Stimulated activated CD4-positive, alpha-beta T cell treated with anti-CD3 and anti-CD28 coated beads, Interleukin-12 subunit alpha, Interleukin-12 subunit beta, amount 100 ng/mL, for 48 hours (primary cell): ENCODE data around the gene FSTL4.
"Not testable (repeated sequence)": the region's sequence is repeated elsewhere in the genome, so short reads cannot be mapped to it uniquely, and the experiment has no call there.

Source experiments
- DNase-seq, 3 donors: peaks; one replicate each; pipeline ENCODE4 v3.0.0-alpha.2; 2020; ENCODE audit warnings: low read depth in 2 of 3, low spot score in 1 of 3

FSTL4 gene

DNA sequence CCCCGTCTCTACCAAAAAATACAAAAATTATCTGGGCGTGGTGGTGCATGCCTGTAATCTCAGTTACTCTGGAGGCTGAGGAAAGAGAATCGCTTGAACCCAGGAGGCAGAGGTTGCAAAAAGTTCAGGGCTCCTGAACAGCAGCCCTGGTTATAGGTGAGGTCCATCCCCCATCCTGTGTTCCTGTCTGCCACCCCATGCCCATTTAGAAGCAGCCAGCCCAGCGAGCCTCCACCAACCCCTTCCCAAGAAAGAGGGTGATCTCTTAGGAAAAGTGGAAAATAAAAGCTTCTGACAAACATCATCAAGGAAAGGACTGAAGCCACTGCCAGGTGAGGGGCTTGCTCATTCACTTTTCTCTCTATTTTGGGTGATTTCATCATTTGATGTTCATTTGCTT is 55.8 kb downstream of the FSTL4 start:
- DNase-seq: no peak

DNA sequence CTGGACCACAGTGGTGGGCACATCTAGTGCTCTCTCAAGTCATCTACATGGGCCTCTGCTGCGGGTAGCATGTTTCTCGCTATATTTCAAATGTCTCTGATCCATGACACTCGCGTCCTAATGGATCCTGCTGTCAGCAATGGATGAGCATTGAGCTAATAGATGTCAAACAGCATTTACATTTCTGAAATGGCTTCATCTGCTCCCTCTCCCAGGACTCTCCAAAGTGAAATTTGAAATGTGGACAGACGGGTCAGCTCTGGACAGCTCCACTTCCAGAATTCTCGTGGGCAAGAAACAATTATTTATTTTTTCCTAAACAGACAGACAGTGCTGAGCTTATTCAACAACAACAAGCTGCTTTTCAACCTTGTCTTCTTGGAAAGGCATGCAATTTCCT is 58.1 kb downstream of the FSTL4 start:
- DNase-seq: no peak

- DNase-seq: peak; percentile 28 to 37 (median 37)
Measured at GRCh38 chr5:133552925-133553525, 59.3 kb downstream of the FSTL4 start.

- no peak for DNase-seq
Measured at GRCh38 chr5:133546500-133546899, 65.8 kb downstream of the FSTL4 start.

GRCh38 chr5:133544346-133544745 is 68.0 kb downstream of the FSTL4 start:
- no peak for DNase-seq

GRCh38 chr5:133539818-133540217 is 72.5 kb downstream of the FSTL4 start:
- DNase-seq: no peak

GRCh38 chr5:133538718-133539117 is 73.6 kb downstream of the FSTL4 start:
- no peak for DNase-seq

DNA sequence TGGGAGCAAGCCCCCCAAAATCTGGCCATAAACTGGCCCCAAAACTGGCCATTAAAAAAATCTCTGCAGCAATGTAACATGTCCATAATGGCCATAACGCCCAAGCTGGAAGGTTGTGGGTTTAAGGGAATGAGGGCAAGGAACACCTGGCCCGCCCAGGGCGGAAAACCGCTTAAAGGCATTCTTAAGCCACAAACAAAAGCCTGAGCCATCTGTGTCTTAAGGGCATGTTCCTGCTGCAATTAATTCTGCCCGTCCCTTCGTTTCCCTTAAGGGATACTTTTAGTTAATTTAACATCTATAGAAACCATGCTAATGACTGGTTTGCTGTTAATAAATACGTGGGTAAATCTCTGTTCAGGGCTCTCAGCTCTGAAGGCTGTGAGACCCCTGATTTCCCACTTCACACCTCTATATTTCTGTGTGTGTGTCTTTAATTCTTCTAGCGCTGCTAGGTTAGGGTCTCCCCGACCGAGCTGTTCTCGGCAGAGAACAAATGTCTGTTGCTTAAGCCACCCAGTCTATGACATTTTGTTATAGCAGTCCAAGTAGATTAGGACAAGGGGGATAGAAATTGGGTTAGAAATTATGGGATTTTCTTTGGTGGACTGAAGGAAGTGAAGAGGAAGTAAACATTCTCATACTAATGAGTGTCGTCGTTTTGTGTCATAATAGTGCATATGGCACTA is 77.0 kb downstream of the FSTL4 start:
- DNase-seq: not testable (repeated sequence)

- DNase-seq: no peak
Measured at GRCh38 chr5:133534566-133534965, 77.8 kb downstream of the FSTL4 start.

DNA sequence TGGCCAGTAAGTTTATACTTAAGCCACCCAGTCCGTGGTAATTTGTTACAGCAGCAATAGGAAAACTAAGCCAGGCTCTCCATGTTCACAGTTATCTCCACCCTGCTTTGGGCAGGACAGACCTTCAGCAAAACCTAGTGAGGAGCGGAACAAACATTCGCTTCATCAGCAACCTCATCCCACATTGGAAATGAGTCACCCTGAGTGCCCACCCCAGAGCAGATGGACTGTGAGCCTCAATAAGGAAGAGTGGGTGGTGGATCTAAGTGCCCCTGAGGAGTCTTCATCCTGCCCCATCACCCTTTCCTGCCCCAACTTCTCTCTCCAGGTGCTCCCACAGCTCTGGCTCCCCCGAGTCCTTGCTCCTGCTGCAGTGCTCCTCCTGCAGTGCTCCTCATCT is 78.8 kb downstream of the FSTL4 start:
- DNase-seq: no peak

DNA sequence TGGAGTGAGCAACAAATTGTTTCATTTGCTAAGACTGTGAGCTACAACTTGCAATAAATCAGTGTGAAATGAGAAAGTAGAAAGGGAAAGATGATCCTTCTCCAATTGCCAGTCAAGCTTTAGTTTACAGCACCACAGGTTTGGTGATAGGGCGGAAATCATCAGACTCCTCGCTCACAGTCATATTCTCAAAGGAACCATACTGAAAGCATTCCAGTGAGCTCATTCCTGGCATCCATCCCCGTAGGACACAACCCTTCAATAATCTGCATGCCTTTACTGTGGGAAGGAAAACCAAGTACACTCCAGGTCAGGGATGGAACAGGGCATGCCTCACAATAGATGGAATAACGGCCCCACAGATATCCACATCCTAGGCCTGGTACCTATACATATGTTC is 80.7 kb downstream of the FSTL4 start:
- DNase-seq: no peak

GRCh38 chr5:133531178-133531577 is 81.2 kb downstream of the FSTL4 start:
- DNase-seq: no peak

GRCh38 chr5:133530270-133530669 is 82.1 kb downstream of the FSTL4 start:
- no peak for DNase-seq

DNA sequence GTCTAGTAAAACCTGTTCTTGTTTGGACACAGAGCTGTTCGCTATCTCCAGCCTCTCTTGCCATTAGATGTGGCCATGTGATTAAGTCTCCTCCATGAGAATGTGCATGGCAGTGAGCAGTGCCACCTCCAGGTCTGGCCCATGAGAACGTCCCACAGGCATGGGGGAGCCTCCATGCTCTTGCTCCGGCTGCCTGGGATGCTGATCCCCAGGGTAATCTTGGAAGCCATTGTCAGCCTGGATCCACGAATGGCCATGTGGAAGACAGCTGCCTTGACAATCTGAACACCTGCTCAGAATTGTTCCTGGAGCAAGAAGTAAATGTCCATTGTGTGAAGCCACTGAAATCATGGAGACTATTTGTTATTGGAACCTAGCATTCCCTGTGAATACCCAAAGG is 83.5 kb downstream of the FSTL4 start:
- DNase-seq: no peak

GRCh38 chr5:133527311-133527710 is 85.0 kb downstream of the FSTL4 start:
- DNase-seq: no peak

GRCh38 chr5:133526368-133526767 is 86.0 kb downstream of the FSTL4 start:
- DNase-seq: no peak

GRCh38 chr5:133525126-133525525 is 87.2 kb downstream of the FSTL4 start:
- DNase-seq: no peak

GRCh38 chr5:133524666-133525065 is 87.7 kb downstream of the FSTL4 start:
- no peak for DNase-seq

DNA sequence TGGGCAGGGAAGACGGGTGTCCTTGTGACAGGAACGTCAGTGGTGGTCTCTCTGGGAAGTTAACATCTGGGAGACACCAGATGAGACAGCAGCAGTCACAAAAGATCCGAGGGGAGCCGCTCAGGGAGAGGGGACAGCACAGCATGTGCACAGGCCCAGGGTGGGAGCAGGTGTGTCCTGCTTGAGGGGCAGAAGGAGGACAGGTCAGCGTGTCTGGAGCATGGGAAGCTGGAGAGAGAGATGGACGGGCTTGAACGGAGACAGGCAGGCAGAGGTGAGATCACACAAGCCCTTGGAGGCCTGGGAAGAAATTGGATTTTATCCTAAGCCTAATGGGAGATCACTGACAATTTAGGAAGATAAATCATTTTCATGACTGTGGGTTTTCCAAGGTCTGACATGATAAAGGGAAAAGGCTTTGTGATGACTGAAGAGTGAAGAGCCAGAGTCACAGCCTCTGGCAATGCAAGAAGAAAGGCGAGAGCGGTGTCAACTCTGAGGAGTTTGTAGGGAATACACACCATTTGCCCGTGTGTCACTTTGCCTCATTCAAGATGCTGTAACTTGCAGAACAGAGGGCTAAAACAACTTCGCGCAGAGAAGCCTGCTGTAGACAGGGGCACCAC is 88.3 kb downstream of the FSTL4 start:
- DNase-seq: no peak

GRCh38 chr5:133523013-133523658 is 89.2 kb downstream of the FSTL4 start:
- DNase-seq: no peak

GRCh38 chr5:133521801-133522200 is 90.5 kb downstream of the FSTL4 start:
- DNase-seq: no peak
